GM19395 (cell line): ENCODE measurements around the gene SLC35F3.

Experiments used
- ATAC-seq: cut with Tn5 transposase; IDR thresholded peaks from one replicate; pipeline ENCODE4 v1.9.1; 2021; ENCODE audit warnings: mild to moderate bottlenecking, moderate library complexity; ENCODE audit not compliant: unreplicated experiment

Gene SLC35F3

GRCh38 chr1:234216116-234216703, 311.7 kb downstream of the SLC35F3 start:
- ATAC-seq: no peak

DNA sequence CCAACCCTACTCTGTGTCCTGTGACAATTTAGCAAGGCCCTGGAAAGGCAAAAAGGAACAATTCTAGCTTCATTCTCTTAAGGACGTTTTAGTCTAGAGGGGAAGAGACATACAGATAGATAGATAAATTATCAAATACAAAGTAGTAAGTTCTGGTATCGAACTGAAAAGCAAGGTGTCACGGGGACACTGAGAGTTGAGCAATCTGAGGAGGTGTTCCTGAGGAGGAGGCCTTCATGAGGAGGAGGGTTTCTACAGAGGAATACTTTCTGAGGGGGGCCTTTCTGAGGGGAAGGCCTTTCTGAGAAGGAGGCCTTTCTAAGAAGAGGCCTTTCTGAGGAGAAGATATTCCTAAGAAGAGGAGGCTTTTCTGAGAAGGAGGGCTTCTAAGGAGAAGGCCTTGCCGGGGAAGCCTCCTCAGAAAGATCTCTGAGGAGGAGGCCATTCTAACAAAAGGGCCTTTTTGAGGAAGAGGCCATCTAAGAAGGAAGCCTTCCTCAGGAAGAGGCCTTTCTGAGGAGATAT, 312.9 kb downstream of the SLC35F3 start:
- ATAC-seq: no peak

DNA sequence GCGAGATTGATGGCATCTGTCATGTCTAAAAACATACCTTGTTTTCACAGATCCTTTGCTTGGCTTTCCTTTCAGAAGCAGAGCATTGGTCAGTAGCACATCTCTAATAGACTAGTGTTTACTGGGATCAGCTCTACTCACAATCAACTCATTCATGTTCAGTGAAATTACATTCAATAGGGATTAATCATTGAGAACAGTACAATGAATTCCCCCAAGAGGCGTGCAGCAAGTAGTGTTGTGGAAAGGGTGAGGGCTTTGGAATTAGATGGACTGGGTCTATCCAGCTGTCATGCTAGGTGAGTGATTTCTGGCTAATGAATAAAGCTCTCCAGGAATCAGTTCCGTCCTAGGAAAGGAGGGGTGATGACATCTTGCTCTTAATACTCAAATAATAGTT, 313.6 kb downstream of the SLC35F3 start:
- no peak for ATAC-seq

- no peak for ATAC-seq
Measured at GRCh38 chr1:234219711-234220110, 315.2 kb downstream of the SLC35F3 start.

- no peak for ATAC-seq
Measured at GRCh38 chr1:234221601-234222000, 317.1 kb downstream of the SLC35F3 start.

DNA sequence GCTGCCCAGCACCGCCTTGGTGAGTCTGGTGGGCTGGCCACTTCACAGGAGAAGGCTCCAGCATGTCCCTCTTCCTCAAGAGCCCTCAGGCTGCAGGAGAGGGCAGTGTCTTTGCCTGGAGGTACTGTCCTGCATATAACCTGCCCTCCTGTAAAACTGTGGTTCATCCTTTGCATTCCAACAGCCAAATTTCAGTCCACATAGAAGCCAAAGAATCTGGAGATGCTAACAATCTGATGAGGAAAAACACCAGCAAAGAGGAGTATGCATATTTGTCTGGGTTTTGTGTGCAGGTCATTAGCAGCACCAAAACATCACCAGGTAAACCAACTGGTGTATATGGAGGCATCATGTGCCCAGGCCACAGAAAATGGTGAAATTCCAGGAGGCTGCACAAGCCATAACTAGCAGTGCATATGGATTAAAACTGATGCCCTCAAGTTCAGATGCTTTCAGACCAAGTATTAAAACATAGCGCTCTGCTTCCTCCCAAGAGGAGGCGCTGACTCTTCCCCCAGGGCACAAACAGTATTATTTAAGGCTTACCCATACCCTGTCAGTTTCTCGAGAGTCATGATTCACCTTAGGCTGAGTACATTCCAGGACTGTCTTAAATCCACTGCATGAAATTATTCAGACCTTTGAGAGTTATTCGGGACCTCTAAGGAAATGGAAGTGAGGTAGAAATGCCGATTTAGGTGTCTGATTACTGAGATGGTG, 318.2 kb downstream of the SLC35F3 start:
- no peak for ATAC-seq

- ATAC-seq: no peak
Measured at GRCh38 chr1:234226113-234226818, 321.8 kb downstream of the SLC35F3 start.

DNA sequence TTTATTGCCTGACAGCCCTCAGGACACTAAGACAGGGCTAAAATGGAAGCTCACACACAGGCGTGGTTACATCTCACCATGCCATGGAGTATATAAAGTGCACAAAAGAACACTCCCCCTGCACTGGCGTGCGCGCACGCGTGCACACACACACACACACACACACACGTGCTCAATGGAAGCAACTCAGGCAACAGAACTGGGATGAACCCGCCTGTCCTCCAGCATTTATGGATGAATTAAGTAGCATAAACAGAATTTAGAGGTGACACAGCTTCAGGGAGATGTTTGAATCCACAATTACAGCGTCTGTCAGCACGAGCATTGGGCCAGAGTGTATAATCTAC, 322.3 kb downstream of the SLC35F3 start:
- ATAC-seq: no peak

DNA sequence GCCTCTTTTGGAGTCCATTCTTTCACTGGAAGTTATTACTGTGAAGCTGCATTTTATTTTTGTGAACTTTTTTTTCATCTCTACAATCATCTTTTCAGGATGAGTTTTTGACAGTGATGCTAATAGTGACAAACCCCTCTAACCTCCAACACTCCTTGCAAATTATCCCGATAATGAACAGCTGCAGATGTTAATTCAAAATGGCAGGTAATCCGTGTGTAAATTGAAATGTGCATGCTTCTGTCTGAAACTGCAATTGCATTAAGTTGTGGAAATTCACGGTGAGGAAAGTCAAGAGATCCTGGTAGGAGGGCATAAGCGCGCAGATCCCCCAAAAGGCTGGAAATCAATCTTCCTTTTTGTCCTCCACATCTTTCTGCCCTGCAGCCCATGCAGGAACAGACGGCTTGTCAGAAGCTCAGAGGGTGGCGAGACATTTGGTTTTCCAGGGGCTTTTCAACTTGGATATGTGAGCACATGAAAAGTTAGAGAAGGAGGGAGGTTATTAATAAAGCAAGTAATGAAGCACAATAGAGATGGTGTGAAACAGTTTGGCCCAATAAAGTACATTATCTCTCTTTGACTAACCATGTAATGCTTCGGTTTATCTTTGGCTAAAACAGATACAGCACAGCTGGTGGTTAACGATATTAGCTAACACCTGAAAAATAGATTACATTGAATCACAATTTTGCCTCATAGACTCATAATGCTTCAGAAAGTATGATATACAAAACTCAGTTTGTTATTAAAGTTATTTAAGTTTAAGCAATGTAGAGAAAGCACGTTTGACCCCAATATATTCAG, 325.3 kb downstream of the SLC35F3 start:
- ATAC-seq: no peak

- peak; percentile 86 for ATAC-seq
Measured at GRCh38 chr1:234230414-234230862, 326.0 kb downstream of the SLC35F3 start.

DNA sequence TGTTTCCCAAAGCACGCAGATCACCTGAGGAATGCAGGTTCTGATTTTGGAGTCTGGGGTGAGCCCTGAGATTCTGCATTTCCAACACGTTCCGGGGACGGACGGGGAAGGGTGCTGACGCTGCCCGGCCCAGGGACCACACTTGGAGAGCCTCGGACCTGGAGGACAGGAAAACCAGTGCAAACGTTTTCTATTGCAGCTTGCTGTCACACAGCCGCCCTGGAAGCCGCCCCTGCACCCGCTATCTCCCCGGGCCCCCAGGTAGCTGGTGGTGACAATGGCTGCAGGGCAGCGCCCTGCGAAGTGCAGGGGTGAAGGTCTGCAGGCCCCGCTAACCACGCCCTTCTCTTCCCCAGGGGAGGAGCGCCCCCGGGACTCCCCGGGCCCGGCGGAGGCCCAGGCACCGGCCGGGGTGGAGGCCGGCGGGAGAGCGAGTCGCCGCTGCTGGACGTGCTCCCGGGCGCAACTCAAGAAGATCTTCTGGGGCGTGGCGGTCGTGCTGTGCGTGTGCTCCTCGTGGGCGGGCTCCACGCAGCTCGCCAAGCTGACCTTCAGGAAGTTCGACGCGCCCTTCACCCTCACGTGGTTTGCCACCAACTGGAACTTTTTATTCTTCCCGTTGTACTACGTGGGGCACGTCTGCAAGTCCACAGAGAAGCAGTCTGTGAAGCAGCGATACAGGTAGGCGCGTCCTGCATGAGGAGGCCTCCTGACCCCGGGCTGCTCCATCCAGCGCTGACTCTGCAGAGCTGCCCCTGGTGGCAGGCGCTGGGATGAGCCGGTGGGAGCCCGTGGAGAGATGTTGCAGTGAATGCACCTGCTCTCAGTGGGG, 326.8 kb downstream of the SLC35F3 start:
- peak; percentile 44 for ATAC-seq

GRCh38 chr1:234231893-234232276, 327.4 kb downstream of the SLC35F3 start:
- ATAC-seq: no peak

DNA sequence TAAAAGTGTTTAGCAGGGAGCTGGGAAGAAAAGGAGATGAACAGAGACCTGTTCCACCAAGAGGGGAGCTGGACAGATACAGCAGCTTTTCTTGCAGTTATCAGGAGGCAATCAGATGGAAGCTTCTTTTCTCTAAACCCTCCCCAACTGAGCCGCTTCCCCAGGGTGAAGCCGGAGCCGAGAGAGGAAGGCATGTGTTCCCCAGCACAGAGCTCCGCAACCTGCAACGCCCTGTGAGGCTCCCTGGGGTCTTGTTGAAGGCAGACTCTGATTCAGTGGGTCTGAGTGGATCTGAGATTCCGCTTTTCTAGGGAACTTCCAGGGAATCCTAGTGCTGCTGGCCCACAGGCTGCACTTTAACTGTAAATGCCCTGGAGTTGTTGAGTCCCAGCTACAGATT, 329.7 kb downstream of the SLC35F3 start:
- ATAC-seq: no peak

GRCh38 chr1:234235434-234235881, 331.0 kb downstream of the SLC35F3 start:
- ATAC-seq: no peak

GRCh38 chr1:234237393-234237792, 332.9 kb downstream of the SLC35F3 start:
- ATAC-seq: no peak

DNA sequence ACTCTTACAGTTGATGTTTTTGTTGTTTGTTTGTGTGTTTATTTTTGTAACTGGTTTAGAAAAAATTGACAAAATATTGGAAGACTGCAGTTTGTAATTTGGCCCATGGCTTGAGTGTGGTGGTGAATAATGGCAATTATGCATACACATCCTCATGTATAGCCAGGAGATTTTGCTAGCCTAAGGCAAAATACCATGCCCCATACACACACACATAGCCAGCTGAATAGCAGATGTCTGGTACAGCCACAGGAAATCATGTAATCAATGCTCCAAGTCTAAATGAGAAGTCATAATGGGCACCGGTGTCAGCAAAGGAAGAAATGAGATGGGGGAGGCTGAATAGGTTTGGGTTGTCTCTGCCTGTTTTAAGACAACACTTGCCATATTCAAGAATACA, 333.6 kb downstream of the SLC35F3 start:
- no peak for ATAC-seq

- ATAC-seq: no peak
Measured at GRCh38 chr1:234239515-234239914, 335.0 kb downstream of the SLC35F3 start.

- ATAC-seq: no peak
Measured at GRCh38 chr1:234239936-234240335, 335.5 kb downstream of the SLC35F3 start.

DNA sequence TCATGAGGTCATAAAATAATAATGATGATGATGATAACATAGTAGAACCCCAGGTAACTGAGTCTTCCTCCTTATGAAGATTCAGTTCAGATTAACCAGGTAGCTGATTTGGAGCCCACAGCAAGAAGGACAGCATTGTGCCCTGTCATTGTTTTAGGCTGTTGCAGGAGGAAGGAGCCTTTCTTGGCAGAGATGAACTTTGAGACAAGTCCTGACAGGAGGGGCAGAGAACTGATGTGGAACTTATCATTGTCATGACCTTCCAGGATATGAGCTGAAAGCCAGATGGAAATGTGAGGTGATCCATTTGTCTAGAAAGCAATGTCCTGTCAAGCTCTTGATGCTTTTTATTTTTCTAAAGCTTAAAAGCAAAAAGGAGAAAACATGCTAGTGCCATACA, 336.2 kb downstream of the SLC35F3 start:
- no peak for ATAC-seq

GRCh38 chr1:234241941-234242490, 337.5 kb downstream of the SLC35F3 start:
- no peak for ATAC-seq
